HL-60 (cell line): ENCODE measurements around the gene PLCL2.

Experiments used
- DNase-seq, 2 experiments: peaks; one replicate each; pipeline ENCODE4 v3.0.0-alpha.2; 2010 to 2020; ENCODE audit warnings: low read depth in 1 of 2, low spot score in 1 of 2
- H3K27ac ChIP-seq: fragments of 250-450 bp; sonication (Bioruptor Pico); replicated peaks from 2 replicates; pipeline ENCODE4 v1.5.1; 2020; ENCODE audit warnings: mild to moderate bottlenecking, moderate library complexity
- H3K27me3 ChIP-seq: fragments of 250-450 bp; sonication (Bioruptor Pico); 2 replicates; pipeline ENCODE4 v1.5.1; 2021; ENCODE audit warnings: mild to moderate bottlenecking, moderate library complexity; ENCODE audit not compliant: insufficient read depth, poor library complexity, severe bottlenecking
- H3K4me3 ChIP-seq: replicated peaks from 2 replicates; pipeline ENCODE4 v1.5.1; 2011; ENCODE audit warnings: mild to moderate bottlenecking, control low read depth, low read length; ENCODE audit not compliant: insufficient read depth
- GABPA ChIP-seq: IDR thresholded peaks from 2 replicates; pipeline ENCODE4 v1.6.1; 2012; ENCODE audit warnings: low read depth
- POLR2AphosphoS5 ChIP-seq: IDR thresholded peaks from 2 replicates; pipeline ENCODE4 v1.6.1; 2012; ENCODE audit warnings: low read depth
- SPI1 ChIP-seq: IDR thresholded peaks from 2 replicates; pipeline ENCODE4 v1.6.1; 2012; ENCODE audit warnings: low read depth, mild to moderate bottlenecking, borderline replicate concordance
- TF ChIP-seq, protein P1 (sequence below): IDR thresholded peaks from one replicate; pipeline ENCODE4 v1.5.1; 2011; ENCODE audit warnings: low read length, control low read depth, inconsistent platforms; ENCODE audit not compliant: insufficient read depth
- TF ChIP-seq, protein P2 (sequence below): IDR thresholded peaks from 2 replicates; pipeline ENCODE4 v1.6.1; 2012; ENCODE audit warnings: low read depth; ENCODE audit not compliant: insufficient replicate concordance

The PLCL2 gene

GRCh38 chr3:16936233-16936632, 51.5 kb downstream of the PLCL2 start:
- no peak overlapping the region for H3K27ac ChIP-seq
- TF ChIP-seq POLR2AphosphoS5 (peak; percentile 31; the same call in 1 of the 2 replicates), GABPA (no peak)
- H3K27me3 ChIP-seq: no peaks in the 10 kb centered on the region
- H3K4me3 ChIP-seq: no peak overlapping the region
- DNase-seq: peak in 1 of 2 experiments; percentile 7

DNA sequence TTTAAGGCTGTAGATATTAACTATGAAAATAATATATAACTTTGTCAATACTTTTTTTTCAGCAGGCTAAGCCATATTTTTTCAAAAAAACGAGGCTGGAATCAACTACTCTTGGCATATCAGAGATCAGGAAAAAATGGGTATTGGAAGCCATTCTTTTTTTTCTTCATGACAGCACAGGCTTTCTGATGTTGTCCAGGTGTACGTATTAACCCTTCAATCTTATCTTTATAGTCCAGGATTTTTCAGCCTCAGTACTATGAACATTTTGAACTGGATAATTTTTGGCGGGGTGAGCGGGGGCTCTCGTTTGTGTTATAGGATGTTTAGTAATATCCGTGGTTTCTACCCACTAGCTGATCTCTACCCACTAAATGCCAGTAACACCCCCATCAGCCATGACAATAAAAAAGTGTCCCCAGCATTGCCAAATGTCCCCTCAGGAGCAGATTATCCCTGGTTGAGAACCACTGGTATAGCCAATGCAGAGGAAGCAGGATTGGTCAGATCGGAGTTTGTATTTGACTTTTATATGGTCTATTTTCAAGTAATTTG, 52.0 kb downstream of the PLCL2 start:
- DNase-seq: no peak
- H3K27me3 ChIP-seq: no peaks in the 10 kb centered on the region
- H3K4me3 ChIP-seq: no peak overlapping the region
- no peak overlapping the region for H3K27ac ChIP-seq
- TF ChIP-seq GABPA (no peak), SPI1 (no peak), POLR2AphosphoS5 (no peak)
- TF ChIP-seq, protein P1, sequence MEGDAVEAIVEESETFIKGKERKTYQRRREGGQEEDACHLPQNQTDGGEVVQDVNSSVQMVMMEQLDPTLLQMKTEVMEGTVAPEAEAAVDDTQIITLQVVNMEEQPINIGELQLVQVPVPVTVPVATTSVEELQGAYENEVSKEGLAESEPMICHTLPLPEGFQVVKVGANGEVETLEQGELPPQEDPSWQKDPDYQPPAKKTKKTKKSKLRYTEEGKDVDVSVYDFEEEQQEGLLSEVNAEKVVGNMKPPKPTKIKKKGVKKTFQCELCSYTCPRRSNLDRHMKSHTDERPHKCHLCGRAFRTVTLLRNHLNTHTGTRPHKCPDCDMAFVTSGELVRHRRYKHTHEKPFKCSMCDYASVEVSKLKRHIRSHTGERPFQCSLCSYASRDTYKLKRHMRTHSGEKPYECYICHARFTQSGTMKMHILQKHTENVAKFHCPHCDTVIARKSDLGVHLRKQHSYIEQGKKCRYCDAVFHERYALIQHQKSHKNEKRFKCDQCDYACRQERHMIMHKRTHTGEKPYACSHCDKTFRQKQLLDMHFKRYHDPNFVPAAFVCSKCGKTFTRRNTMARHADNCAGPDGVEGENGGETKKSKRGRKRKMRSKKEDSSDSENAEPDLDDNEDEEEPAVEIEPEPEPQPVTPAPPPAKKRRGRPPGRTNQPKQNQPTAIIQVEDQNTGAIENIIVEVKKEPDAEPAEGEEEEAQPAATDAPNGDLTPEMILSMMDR: no peak
- TF ChIP-seq, protein P2, sequence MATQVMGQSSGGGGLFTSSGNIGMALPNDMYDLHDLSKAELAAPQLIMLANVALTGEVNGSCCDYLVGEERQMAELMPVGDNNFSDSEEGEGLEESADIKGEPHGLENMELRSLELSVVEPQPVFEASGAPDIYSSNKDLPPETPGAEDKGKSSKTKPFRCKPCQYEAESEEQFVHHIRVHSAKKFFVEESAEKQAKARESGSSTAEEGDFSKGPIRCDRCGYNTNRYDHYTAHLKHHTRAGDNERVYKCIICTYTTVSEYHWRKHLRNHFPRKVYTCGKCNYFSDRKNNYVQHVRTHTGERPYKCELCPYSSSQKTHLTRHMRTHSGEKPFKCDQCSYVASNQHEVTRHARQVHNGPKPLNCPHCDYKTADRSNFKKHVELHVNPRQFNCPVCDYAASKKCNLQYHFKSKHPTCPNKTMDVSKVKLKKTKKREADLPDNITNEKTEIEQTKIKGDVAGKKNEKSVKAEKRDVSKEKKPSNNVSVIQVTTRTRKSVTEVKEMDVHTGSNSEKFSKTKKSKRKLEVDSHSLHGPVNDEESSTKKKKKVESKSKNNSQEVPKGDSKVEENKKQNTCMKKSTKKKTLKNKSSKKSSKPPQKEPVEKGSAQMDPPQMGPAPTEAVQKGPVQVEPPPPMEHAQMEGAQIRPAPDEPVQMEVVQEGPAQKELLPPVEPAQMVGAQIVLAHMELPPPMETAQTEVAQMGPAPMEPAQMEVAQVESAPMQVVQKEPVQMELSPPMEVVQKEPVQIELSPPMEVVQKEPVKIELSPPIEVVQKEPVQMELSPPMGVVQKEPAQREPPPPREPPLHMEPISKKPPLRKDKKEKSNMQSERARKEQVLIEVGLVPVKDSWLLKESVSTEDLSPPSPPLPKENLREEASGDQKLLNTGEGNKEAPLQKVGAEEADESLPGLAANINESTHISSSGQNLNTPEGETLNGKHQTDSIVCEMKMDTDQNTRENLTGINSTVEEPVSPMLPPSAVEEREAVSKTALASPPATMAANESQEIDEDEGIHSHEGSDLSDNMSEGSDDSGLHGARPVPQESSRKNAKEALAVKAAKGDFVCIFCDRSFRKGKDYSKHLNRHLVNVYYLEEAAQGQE: no peak

DNA sequence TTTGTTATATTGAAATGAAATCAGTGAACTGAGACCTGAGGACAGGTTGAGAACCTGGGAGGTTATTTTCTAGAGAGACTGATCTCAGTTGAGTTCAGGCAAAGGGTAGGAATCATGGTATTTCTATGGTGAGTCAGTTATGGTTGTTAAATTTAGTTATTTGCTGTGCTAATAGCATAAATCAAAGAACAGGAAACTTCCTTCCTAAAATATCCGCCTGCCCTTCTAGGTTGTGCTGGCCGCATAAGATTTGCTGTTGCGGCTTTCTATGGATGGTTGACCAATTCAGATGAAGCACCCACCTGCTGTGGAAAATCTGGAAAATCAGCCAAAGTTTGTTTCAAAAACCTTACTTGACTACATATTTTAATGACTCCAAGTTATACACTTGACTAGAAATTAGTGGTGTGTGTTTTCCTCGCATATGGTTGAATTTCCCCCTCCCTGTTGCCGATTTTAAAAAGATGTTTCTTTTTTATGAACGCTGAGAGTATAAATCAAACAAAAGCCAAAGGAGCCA, 52.6 kb downstream of the PLCL2 start:
- TF ChIP-seq GABPA (no peak), POLR2AphosphoS5 (no peak), SPI1 (no peak)
- TF ChIP-seq, protein P1: no peak
- TF ChIP-seq, protein P2: no peak
- DNase-seq: no peak
- no peak overlapping the region for H3K27ac ChIP-seq
- no peak overlapping the region for H3K4me3 ChIP-seq
- no peaks in the 10 kb centered on the region for H3K27me3 ChIP-seq

- DNase-seq: no peak
- H3K27ac ChIP-seq: no peak overlapping the region
- no peak overlapping the region for H3K4me3 ChIP-seq
- TF ChIP-seq, protein P2: no peak
- TF ChIP-seq GABPA (no peak), POLR2AphosphoS5 (no peak), SPI1 (no peak)
- TF ChIP-seq, protein P1: no peak
- no peaks in the 10 kb centered on the region for H3K27me3 ChIP-seq
Observed at GRCh38 chr3:16940769-16941700, 56.3 kb downstream of the PLCL2 start.
